ENCODE measurements around the gene CH25H.

GRCh38 chr10:89197473-89197872 lies 9.6 kb downstream of the CH25H start:
- no peak for TF ChIP-seq EZH2 (IDR thresholded peaks at IDR 0.05; ENCODE audit: low read length)
- TF ChIP-seq CTCF (optimal IDR thresholded peaks at IDR 0.05 in 1 of 3, IDR thresholded peaks at IDR 0.05 in 1 of 3, conservative IDR thresholded peaks at IDR 0.05 in 1 of 3; ENCODE audit: extremely low read depth in 1 of 3, insufficient read depth in 2 of 3, low read length in 3 of 3) = no peak
